HG03575 (cell line): ENCODE measurements around the gene FKRP.
"Not testable (repeated sequence)": the region's sequence is repeated elsewhere in the genome, so short reads cannot be mapped to it uniquely, and the experiment has no call there.

Experiments used
- ATAC-seq: cut with Tn5 transposase; IDR thresholded peaks from one replicate; pipeline ENCODE4 v1.9.1; 2021; ENCODE audit not compliant: unreplicated experiment, insufficient number of reproducible peaks, low FRiP score; ENCODE audit errors: extremely low read depth

The FKRP gene

DNA sequence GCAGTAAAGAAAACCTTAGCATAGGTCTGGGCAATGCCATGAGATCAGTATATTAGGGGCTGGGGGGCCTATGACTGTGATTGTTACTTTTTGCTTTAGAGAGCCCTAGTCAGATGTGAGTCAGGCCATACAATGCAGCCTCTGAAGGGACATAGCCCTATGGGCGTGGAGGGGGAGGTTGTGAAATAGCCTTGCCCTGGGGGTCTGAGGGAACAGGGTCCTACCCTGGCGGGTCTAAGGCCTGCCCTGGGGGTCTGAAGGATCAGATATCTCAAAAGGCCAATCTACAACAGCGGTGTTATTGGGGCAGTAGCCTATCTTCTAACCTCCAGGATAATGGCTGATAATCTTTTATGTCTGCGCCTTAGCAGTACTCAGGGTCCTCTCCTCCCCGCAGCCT lies 56.3 kb downstream of the FKRP start:
- ATAC-seq, result no peak

- ATAC-seq, result no peak
These were observed 57.7 kb downstream of the FKRP start for GRCh38 chr19:46803555-46803954.

DNA sequence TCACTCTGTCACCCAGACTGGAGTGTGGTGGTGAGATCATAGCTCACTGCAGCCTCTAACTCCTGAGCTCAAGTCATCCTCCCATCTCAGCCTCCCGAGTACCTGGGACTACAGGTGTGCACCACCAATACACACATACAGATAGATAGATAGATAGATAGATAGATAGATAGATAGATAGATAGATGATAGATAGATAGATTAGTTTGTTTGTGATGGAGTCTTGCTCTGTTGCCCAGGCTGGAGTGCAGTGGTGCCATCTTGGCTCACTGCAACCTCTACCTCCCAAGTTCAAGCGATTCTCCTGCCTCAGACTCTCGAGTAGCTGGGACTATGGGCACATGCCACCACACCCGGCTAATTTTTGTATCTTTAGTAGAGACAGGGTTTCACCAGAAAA lies 58.6 kb downstream of the FKRP start:
- not testable (repeated sequence) for ATAC-seq

GRCh38 chr19:46806656-46807055 lies 60.8 kb downstream of the FKRP start:
- ATAC-seq, result no peak
